GM12878 (cell line): ENCODE results near the gene ANKRD55. TPM values are rescaled to one million over a fixed set of nuclear protein-coding genes. Genes with fewer than 3 reads are reported as not detected.

Experiments
- ATAC-seq: fragments of 200-7000 bp; cut with Tn5 transposase; 3 replicates; pipeline ENCODE4 v1.9.1; 2020; ENCODE audit warnings: mild to moderate bottlenecking, moderate library complexity
- BruUV-seq: library from RNA; stranded (reverse); fragments of 400-500 nt; replicated peaks from 2 replicates; lab custom pipeline; 2021; lab: Mats Ljungman, UMichigan
- CTCF ChIA-PET: fragments of 300-600 bp; sonication (Branson Sonifier 250); formaldehyde crosslinking; extraction: SDS; loops from one replicate; lab custom pipeline; 2021; ENCODE audit warnings: inconsistent platforms; lab: Yijun Ruan, JAX
- POLR2A ChIA-PET: fragments of 350-600 bp; formaldehyde crosslinking; extraction: SDS; loops from one replicate; lab custom pipeline; 2021; ENCODE audit warnings: inconsistent platforms; lab: Charles Lee
- RAD21 ChIA-PET: fragments of 300-600 bp; sonication (Branson Sonifier 250); formaldehyde crosslinking; loops from one replicate; lab custom pipeline; 2023; ENCODE audit warnings: antibody characterized with exemption; ENCODE audit not compliant: unreplicated experiment; lab: Charles Lee
- SMC1A ChIA-PET: fragments of 300-600 bp; sonication (Branson Sonifier 250); formaldehyde crosslinking; loops from one replicate; lab custom pipeline; 2023; ENCODE audit not compliant: unreplicated experiment, uncharacterized antibody; lab: Charles Lee
- DNase-seq: peaks from one replicate; pipeline ENCODE4 v3.0.0-alpha.2; 2011; ENCODE audit warnings: low read depth, low spot score
- FAIRE-seq: peaks from 3 replicates; lab custom pipeline; 2011; peaks lifted over from hg19 to GRCh38; lab: Jason Lieb, UNC
- H2AFZ ChIP-seq: 2 replicates; pipeline ENCODE4 v1.6.0; 2011; ENCODE audit warnings: low read depth, low read length, control low read depth; ENCODE audit not compliant: control insufficient read depth
- H3K27ac ChIP-seq: 2 replicates; pipeline ENCODE4 v1.5.1; 2011; ENCODE audit warnings: control low read depth; ENCODE audit not compliant: control insufficient read depth, insufficient read depth
- H3K27me3 ChIP-seq, 2 experiments: replicated peaks in 1 of 2; 2 replicates each; pipeline versions ENCODE4 v1.6.0 to v1.6.1; 2011; ENCODE audit warnings: low read length in 1 of 2; ENCODE audit not compliant: control insufficient read depth in 2 of 2, insufficient read depth in 2 of 2
- H3K36me3 ChIP-seq, 2 experiments: 2 replicates each; pipeline ENCODE4 v1.5.1; 2011; ENCODE audit warnings: low read length in 1 of 2; ENCODE audit not compliant: control insufficient read depth in 2 of 2, insufficient read depth in 2 of 2
- H3K4me1 ChIP-seq: 2 replicates; pipeline ENCODE4 v1.6.1; 2011; ENCODE audit warnings: mild to moderate bottlenecking, low read length, moderate library complexity, mixed read lengths; ENCODE audit not compliant: control insufficient read depth, insufficient read depth
- H3K4me2 ChIP-seq: 2 replicates; pipeline ENCODE4 v1.6.0; 2011; ENCODE audit warnings: control low read depth; ENCODE audit not compliant: control insufficient read depth, insufficient read depth
- H3K4me3 ChIP-seq: fragments of 200-600 bp; sonication (generic); 2 replicates; pipeline ENCODE4 v1.5.1; 2016
- H3K79me2 ChIP-seq: 2 replicates; pipeline ENCODE4 v1.6.0; 2011; ENCODE audit warnings: low read length; ENCODE audit not compliant: control insufficient read depth, insufficient read depth
- H3K9ac ChIP-seq: 2 replicates; pipeline ENCODE4 v1.8.0; 2011; ENCODE audit warnings: low read length, control low read depth, mixed read lengths; ENCODE audit not compliant: control insufficient read depth, insufficient read depth
- H3K9me3 ChIP-seq: replicated peaks from 3 replicates; pipeline ENCODE4 v1.5.1; 2011; ENCODE audit warnings: mild to moderate bottlenecking, low read length; ENCODE audit not compliant: control insufficient read depth, insufficient read depth
- H4K20me1 ChIP-seq: 2 replicates; pipeline ENCODE4 v1.6.0; 2011; ENCODE audit not compliant: control insufficient read depth, insufficient read depth
- ATF2 ChIP-seq: IDR thresholded peaks from 2 replicates; pipeline ENCODE4 v1.6.1; 2012; ENCODE audit warnings: low read length, inconsistent platforms
- BCL11A ChIP-seq: IDR thresholded peaks from 2 replicates; pipeline ENCODE4 v1.6.1; 2011; ENCODE audit warnings: low read depth, low read length
- BCL3 ChIP-seq: IDR thresholded peaks from 2 replicates; pipeline ENCODE4 v1.6.1; 2011; ENCODE audit warnings: borderline replicate concordance, low read depth, mild to moderate bottlenecking, moderate library complexity, low read length; ENCODE audit not compliant: insufficient read depth, poor library complexity, severe bottlenecking
- E2F4 ChIP-seq: IDR thresholded peaks from 2 replicates; pipeline ENCODE4 v1.6.1; 2012; ENCODE audit warnings: low read depth, low read length, improper control_type of control experiment
- FOXM1 ChIP-seq: IDR thresholded peaks from 2 replicates; pipeline ENCODE4 v1.6.1; 2012; ENCODE audit warnings: low read depth, mild to moderate bottlenecking, inconsistent platforms, low read length, moderate library complexity
- IKZF1 ChIP-seq: fragments of 450-650 bp; conservative IDR thresholded peaks from 2 replicates; pipeline ENCODE4 v1.6.1; 2017; ENCODE audit warnings: antibody characterized with exemption, mild to moderate bottlenecking
- JUNB ChIP-seq: IDR thresholded peaks from 2 replicates; pipeline ENCODE4 v1.6.1; 2016; ENCODE audit warnings: antibody characterized with exemption, mild to moderate bottlenecking
- MEF2B ChIP-seq: fragments of 450-650 bp; IDR thresholded peaks from 2 replicates; pipeline ENCODE4 v1.6.1; 2018; ENCODE audit warnings: mild to moderate bottlenecking, moderate library complexity; ENCODE audit not compliant: partially characterized antibody, poor library complexity, severe bottlenecking
- NFIC ChIP-seq: IDR thresholded peaks from 2 replicates; pipeline ENCODE4 v1.6.1; 2012; ENCODE audit warnings: low read depth, mild to moderate bottlenecking, inconsistent platforms, low read length, moderate library complexity
- NR2C2 ChIP-seq: IDR thresholded peaks from 2 replicates; pipeline ENCODE4 v1.6.1; 2011; ENCODE audit warnings: borderline replicate concordance, low read depth; ENCODE audit not compliant: control insufficient read depth, insufficient read length
- NR2F1 ChIP-seq: fragments of 450-650 bp; conservative IDR thresholded peaks from 2 replicates; pipeline ENCODE4 v1.6.1; 2017; ENCODE audit warnings: mild to moderate bottlenecking
- POLR2AphosphoS2 ChIP-seq: IDR thresholded peaks from 2 replicates; pipeline ENCODE4 v1.6.1; 2011; ENCODE audit warnings: low read depth, mild to moderate bottlenecking, low read length, improper control_type of control experiment, moderate library complexity
- RB1 ChIP-seq: fragments of 450-650 bp; formaldehyde crosslinking; IDR thresholded peaks from 2 replicates; pipeline ENCODE4 v1.6.1; 2017; ENCODE audit warnings: mild to moderate bottlenecking, borderline replicate concordance
- RUNX3 ChIP-seq: IDR thresholded peaks from 2 replicates; pipeline ENCODE4 v1.6.1; 2012; ENCODE audit warnings: low read length, inconsistent platforms
- SMARCA5 ChIP-seq: fragments of 450-650 bp; IDR thresholded peaks from 2 replicates; pipeline ENCODE4 v1.6.1; 2017; ENCODE audit warnings: mild to moderate bottlenecking
- SREBF2 ChIP-seq: IDR thresholded peaks from 2 replicates; pipeline ENCODE4 v1.6.1; 2012; ENCODE audit warnings: mild to moderate bottlenecking, low read length
- SUZ12 ChIP-seq: fragments of 200-600 bp; sonication (generic); IDR thresholded peaks from one replicate; pipeline ENCODE4 v1.6.1; 2018; ENCODE audit warnings: antibody characterized with exemption, mild to moderate bottlenecking; ENCODE audit not compliant: unreplicated experiment
- ZBTB33 ChIP-seq: fragments of 450-650 bp; IDR thresholded peaks from 2 replicates; pipeline ENCODE4 v1.6.1; 2017; ENCODE audit warnings: mild to moderate bottlenecking
- ZNF384 ChIP-seq: IDR thresholded peaks from 2 replicates; pipeline ENCODE4 v1.6.1; 2012; ENCODE audit warnings: low read depth, mild to moderate bottlenecking, low read length, improper control_type of control experiment, borderline replicate concordance
- ZSCAN29 ChIP-seq: fragments of 450-650 bp; IDR thresholded peaks from 2 replicates; pipeline ENCODE4 v1.6.1; 2017; ENCODE audit warnings: mild to moderate bottlenecking, moderate library complexity
- WGBS: methylation state at CpG from one replicate; pipeline ENCODE4 v1.1.6; 2016; ENCODE audit warnings: low lambda C conversion rate; ENCODE audit not compliant: insufficient replicate concordance, insufficient coverage; ENCODE audit errors: missing lambda C conversion rate; 5-methylcytosine and 5-hydroxymethylcytosine counted together
- in situ Hi-C: fragments of 300-500 bp; cut with MboI; formaldehyde crosslinking; loops from 9 replicates; pipeline ENCODE4 v1.14.3; 2018; ENCODE audit warnings: mixed read lengths
- intact Hi-C: fragments of 100-400 bp; cut with micrococcal nuclease; formaldehyde crosslinking; loops from one replicate; pipeline ENCODE4 v1.14.2; 2022; ENCODE audit not compliant: unreplicated experiment
- polyA plus RNA-seq, 11 experiments: library from polyadenylated mRNA; depleted of rRNA in 4 of 11; unstranded in 6 of 11; stranded (reverse) in 5 of 11; fragments of >200 nt; fragmentation: Nextera tagmentation in 4 of 11; fragmentation: Illumina TruSeq in 1 of 11; extraction: Ambion mirVana in 4 of 11; extraction: Trizol in 1 of 11; gene quantifications; 1 replicate in 1 of 11; 2 replicates in 10 of 11; pipeline versions ENCODE4 v1.2.1 to v1.2.3, GENCODE V29; 2011 to 2016; ENCODE audit warnings: inconsistent platforms in 2 of 11, missing spikeins in 2 of 11, low read depth in 1 of 11
- total RNA-seq, 4 experiments: library from RNA; depleted of rRNA in 3 of 4; stranded (reverse); fragments of >200 nt in 3 of 4; fragmentation: Illumina TruSeq in 1 of 4; extraction: Trizol in 1 of 4; gene quantifications; 2 replicates each; pipeline versions ENCODE4 v1.2.1 to v1.2.3, GENCODE V29; 2013 to 2021

The ANKRD55 gene
- total and polyA plus RNA-seq, 10 of the 15 experiments (the other 5 are each of a cell fraction or from before 2014, with no cell fraction given) = 0.04 TPM; not detected in 9

GRCh38 chr5:56259002-56259511 lies 25.9 kb upstream of the ANKRD55 start:
- Histone ChIP-seq H3K4me1 (no peaks in the 10 kb centered on the region; the same call in 1 of the 2 replicates), H3K27me3 (no peaks in the 10 kb centered on the region; a peak in 1 of 4 replicates), H2AFZ (no peak overlapping the region), H3K9me3 (no peaks in the 10 kb centered on the region), H3K4me3 (no peak overlapping the region), H3K79me2 (no peaks in the 10 kb centered on the region), H4K20me1 (no peaks in the 10 kb centered on the region), H3K4me2 (no peak overlapping the region; the same call in 1 of the 2 replicates), H3K27ac (no peak overlapping the region), H3K9ac (no peak overlapping the region), H3K36me3 (no peaks in the 10 kb centered on the region)
- in situ Hi-C loops = no loop called here
- ATAC-seq (peak; percentile 94), DNase-seq (peak; percentile 55), FAIRE-seq (no peak)
- 25% methylated on average over 2 of the region's 2 CpGs for WGBS
- ChIA-PET CTCF (interaction anchor here (1.0 to 1.3 kb wide), 2 partner anchors 12 to 580 kb away, joined by 4 to 5 read pairs; no protein-coding TSS in a partner anchor), SMC1A (interaction anchor here (0.9 to 1.7 kb wide), 2 partner anchors 79 to 322 kb away, joined by 3 to 5 read pairs; no protein-coding TSS in a partner anchor), RAD21 (interaction anchor here (1.0 to 1.1 kb wide), 2 partner anchors 12 to 323 kb away, joined by 3 to 4 read pairs; no protein-coding TSS in a partner anchor), POLR2A (interaction anchor here (0.6 kb wide), 1 partner anchor 961 kb away, joined by 5 read pairs; no protein-coding TSS in a partner anchor)
- BruUV-seq = no TSS peak
- intact Hi-C loops = no loop called here
- TF ChIP-seq IKZF1 (no peak), NR2F1 (no peak), E2F4 (no peak), JUNB (peak; percentile 70), ZSCAN29 (no peak), BCL11A (peak; percentile 48; the same call in 1 of the 2 replicates), ZNF384 (no peak), SMARCA5 (no peak), ZBTB33 (no peak), FOXM1 (peak; percentile 48; the same call in 1 of the 2 replicates), BCL3 (peak; percentile 75), SUZ12 (no peak), MEF2B (peak; percentile 57), NFIC (peak; percentile 40; the same call in 1 of the 2 replicates), RUNX3 (peak; percentile 85), ATF2 (peak; percentile 70), SREBF2 (no peak), RB1 (no peak), POLR2AphosphoS2 (no peak), NR2C2 (no peak)
